Measurements from ENCODE around the gene ODAD4.
"Not testable (repeated sequence)": the region's sequence is repeated elsewhere in the genome, so short reads cannot be mapped to it uniquely, and the experiment has no call there.

ODAD4 gene

DNA sequence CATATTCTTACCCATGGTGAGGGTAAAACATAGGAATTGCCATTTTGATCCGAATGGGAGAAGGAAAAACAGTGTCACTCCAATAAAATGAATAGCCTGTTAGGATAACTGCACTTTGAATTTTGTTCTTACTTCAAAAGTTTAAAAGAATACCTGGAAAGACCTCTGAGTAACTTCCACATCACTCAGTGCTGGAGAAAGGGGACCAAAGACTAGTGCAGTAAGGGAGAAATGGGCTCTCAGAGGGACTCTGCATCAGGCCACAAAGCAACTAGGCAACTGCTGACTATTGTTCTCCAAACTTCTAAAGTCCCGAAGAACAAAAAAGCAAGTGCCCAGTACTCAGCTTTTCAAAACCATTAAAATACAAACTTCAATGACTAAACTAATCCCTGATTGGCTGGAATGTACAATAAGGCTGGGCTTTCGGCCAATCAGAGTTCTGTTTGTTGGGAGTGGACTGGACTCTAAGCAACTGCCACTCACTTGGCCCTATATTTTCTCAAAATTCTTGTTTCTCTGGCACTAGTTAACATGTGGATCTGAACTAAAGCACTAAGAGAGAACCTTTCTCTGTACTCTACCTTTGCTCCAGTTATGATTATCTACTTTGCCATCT is 80.6 kb downstream of the ODAD4 start:
- no peak for DNase-seq

DNA sequence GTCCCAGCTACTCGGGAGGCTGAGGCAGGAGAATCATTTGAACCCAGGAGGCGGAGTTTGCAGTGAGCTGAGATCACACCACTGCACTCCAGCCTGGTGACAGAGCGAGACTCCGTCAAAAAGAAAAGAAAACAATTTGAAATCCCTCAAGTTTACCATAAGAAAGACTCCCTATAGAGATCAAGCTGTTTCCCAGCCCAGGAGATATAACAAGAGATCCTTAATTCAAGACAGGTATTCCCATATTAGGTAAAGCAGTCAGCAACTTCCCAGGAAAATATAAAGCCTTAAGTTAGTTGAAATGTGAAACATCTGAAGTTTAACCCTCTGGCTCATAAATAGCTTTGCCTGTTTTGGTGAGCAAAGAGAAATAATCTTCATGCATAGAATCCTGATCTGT is 81.9 kb downstream of the ODAD4 start:
- not testable (repeated sequence) for DNase-seq

DNA sequence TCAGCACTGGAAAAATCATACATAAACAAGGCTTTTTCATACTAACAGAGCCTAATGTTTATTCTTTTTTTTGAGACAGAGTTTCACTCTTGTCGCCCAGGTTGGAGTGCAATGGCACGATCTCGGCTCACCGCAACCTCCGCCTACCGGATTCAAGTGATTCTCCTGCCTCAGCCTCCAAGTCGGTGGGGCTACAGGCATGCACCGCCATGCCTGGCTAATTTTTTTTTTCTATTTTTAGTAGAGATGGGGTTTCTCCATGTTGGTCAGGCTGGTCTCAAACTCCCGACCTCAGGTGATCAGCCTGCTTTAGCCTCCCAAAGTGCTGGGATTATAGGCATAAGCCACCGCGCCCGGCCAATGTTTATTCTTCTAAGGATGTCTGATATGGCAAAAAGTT is 83.3 kb downstream of the ODAD4 start:
- DNase-seq: not testable (repeated sequence)

Measured in femur (tissue), 1 donor.